Body of pancreas (tissue), 4 donors: ENCODE data around the gene PJA2.

Experiments used
- POLR2A ChIP-seq, 3 donors: fragments of 450-650 bp; IDR thresholded peaks; one replicate each; pipeline ENCODE4 v1.6.1; 2016; ENCODE audit warnings: antibody characterized with exemption in 3 of 3, mild to moderate bottlenecking in 2 of 3
- TF ChIP-seq, protein P1 (sequence below), 7 experiments: fragments of 450-650 bp in 4 of 7; fragments of 200-600 bp in 3 of 7; sonication (generic) in 3 of 7; IDR thresholded peaks; one replicate each; pipeline ENCODE4 v1.5.1; 2016 to 2019; ENCODE audit warnings: antibody characterized with exemption in 7 of 7

DNA sequence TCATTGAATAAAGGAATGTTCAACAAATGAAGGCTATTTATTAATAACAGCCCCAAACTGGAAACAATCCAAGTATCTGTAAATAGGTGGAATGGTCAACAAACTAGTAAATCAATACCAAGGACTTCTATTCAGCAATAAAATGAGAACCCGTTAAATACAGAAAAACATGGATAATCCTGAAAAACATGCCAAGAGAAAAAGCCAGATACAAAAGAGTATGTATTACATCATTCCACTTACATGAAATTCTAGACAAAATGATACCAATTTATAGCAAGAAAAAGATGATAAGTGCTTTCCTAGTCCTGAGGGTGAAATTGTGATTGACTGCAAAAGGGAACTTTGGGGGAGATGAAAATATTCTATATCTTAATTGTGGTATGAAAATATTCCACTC is 3.1 kb downstream of the PJA2 start:
- no peak for TF ChIP-seq POLR2A (IDR thresholded peaks at IDR 0.05)
- TF ChIP-seq, protein P1, sequence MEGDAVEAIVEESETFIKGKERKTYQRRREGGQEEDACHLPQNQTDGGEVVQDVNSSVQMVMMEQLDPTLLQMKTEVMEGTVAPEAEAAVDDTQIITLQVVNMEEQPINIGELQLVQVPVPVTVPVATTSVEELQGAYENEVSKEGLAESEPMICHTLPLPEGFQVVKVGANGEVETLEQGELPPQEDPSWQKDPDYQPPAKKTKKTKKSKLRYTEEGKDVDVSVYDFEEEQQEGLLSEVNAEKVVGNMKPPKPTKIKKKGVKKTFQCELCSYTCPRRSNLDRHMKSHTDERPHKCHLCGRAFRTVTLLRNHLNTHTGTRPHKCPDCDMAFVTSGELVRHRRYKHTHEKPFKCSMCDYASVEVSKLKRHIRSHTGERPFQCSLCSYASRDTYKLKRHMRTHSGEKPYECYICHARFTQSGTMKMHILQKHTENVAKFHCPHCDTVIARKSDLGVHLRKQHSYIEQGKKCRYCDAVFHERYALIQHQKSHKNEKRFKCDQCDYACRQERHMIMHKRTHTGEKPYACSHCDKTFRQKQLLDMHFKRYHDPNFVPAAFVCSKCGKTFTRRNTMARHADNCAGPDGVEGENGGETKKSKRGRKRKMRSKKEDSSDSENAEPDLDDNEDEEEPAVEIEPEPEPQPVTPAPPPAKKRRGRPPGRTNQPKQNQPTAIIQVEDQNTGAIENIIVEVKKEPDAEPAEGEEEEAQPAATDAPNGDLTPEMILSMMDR (IDR thresholded peaks at IDR 0.05) = no peak
